Tibial nerve (tissue), 4 donors: Measurements from ENCODE around the gene RBM33. TPM values are rescaled to one million over a fixed set of nuclear protein-coding genes. Genes with fewer than 3 reads are reported as not detected.

Experiments
- DNase-seq, 2 donors: peaks; one replicate each; pipeline ENCODE4 v3.0.0-alpha.2; 2019; ENCODE audit warnings: low spot score in 2 of 2
- H3K27ac ChIP-seq, 4 donors: fragments of 200-600 bp; sonication (generic) in 3 of 4; one replicate each; pipeline ENCODE4 v1.5.1; 2017 to 2019; ENCODE audit warnings: mild to moderate bottlenecking in 1 of 4
- H3K27me3 ChIP-seq, 2 donors: fragments of 200-600 bp; sonication (generic) in 1 of 2; one replicate each; pipeline versions ENCODE4 v1.5.1 to v1.6.0; 2017 to 2019
- H3K36me3 ChIP-seq, 3 donors: fragments of 200-600 bp; sonication (generic); one replicate each; pipeline ENCODE4 v1.5.1; 2018 to 2019
- H3K4me1 ChIP-seq, 4 donors: fragments of 200-600 bp; sonication (generic) in 3 of 4; one replicate each; pipeline ENCODE4 v1.5.1; 2017 to 2019
- H3K4me3 ChIP-seq, 4 donors: fragments of 200-600 bp; sonication (generic) in 3 of 4; one replicate each; pipeline ENCODE4 v1.5.1; 2017 to 2019; ENCODE audit warnings: mild to moderate bottlenecking in 1 of 4, moderate library complexity in 1 of 4
- H3K9me3 ChIP-seq, 4 donors: fragments of 200-600 bp; sonication (generic) in 3 of 4; one replicate each; pipeline ENCODE4 v1.5.1; 2017 to 2019
- CTCF ChIP-seq, 5 experiments: fragments of 200-600 bp in 3 of 5; fragments of 450-650 bp in 2 of 5; sonication (generic) in 3 of 5; IDR thresholded peaks; one replicate each; pipeline ENCODE4 v1.5.1; 2016 to 2019; ENCODE audit warnings: antibody characterized with exemption in 5 of 5, mild to moderate bottlenecking in 3 of 5, moderate library complexity in 2 of 5
- EP300 ChIP-seq, 2 donors: sonication (generic); formaldehyde crosslinking; IDR thresholded peaks; one replicate each; pipeline ENCODE4 v1.6.1; 2017; ENCODE audit warnings: antibody characterized with exemption in 2 of 2, mild to moderate bottlenecking in 1 of 2
- POLR2A ChIP-seq, 2 donors: fragments of 450-650 bp; IDR thresholded peaks; one replicate each; pipeline ENCODE4 v1.6.1; 2017; ENCODE audit warnings: antibody characterized with exemption in 2 of 2, mild to moderate bottlenecking in 2 of 2, moderate library complexity in 2 of 2
- WGBS, 2 donors: methylation state at CpG; one replicate each; pipeline ENCODE4 v1.1.5; 2018; 5-methylcytosine and 5-hydroxymethylcytosine counted together
- total RNA-seq, 4 donors: library from RNA; depleted of rRNA; stranded (reverse); fragments of >200 nt; gene quantifications; one replicate each; pipeline ENCODE4 v1.1.0, GENCODE V29; 2016

The RBM33 gene
- total RNA-seq, 4 donors from 2014 or later = 85.0 to 92.4 (median 88.3) TPM

- TF ChIP-seq CTCF (IDR thresholded peaks at IDR 0.05) = no peak
- peak in 1 of 2 donors; percentile 64 for TF ChIP-seq EP300 (IDR thresholded peaks at IDR 0.05)
- peak within 1 kb of the TSS; percentile 31 to 46 (median 40) for H3K4me3 ChIP-seq
- peaks cover 0 to under 1% (median 0%) of the 10 kb centered on the region in 4 donors for H3K9me3 ChIP-seq
- no peak for DNase-seq
- WGBS, 2 donors = 1% methylated on average over 39 to 53 of the region's 53 CpGs
- peak within 1 kb of the TSS; percentile 21 to 78 (median 56) for H3K27ac ChIP-seq
- H3K27me3 ChIP-seq = peaks cover 0 to 85% of the 10 kb centered on the region in 2 donors
- H3K4me1 ChIP-seq = peaks cover 0 to 50% (median 8%) of the 10 kb centered on the region in 4 donors
- H3K36me3 ChIP-seq = no peaks in the 10 kb centered on the region
Measured at GRCh38 chr7:155811895-155812761, 167.7 kb downstream of the RBM33 start, which contains the start of gene SHH. Gene SHH (minus strand): TSS chr7:155812463. CDS start chr7:155812122, 341 bp downstream.

GRCh38 chr7:155813125-155813524, 168.7 kb downstream of the RBM33 start:
- peak overlapping the region in 2 of 4 donors; percentile 31 to 46 for H3K4me3 ChIP-seq
- peaks cover 0 to 75% of the 10 kb centered on the region in 2 donors for H3K27me3 ChIP-seq
- H3K27ac ChIP-seq = peak overlapping the region in 2 of 4 donors; percentile 6 to 78
- H3K4me1 ChIP-seq = peaks cover 0 to 44% (median 4%) of the 10 kb centered on the region in 4 donors
- TF ChIP-seq CTCF (IDR thresholded peaks at IDR 0.05) (no peak), EP300 (IDR thresholded peaks at IDR 0.05) (no peak), POLR2A (IDR thresholded peaks at IDR 0.05) (no peak)
- H3K9me3 ChIP-seq = peaks cover 0 to 8% (median 0%) of the 10 kb centered on the region in 4 donors
- H3K36me3 ChIP-seq = no peaks in the 10 kb centered on the region
- DNase-seq = no peak
- WGBS, 2 donors = 4 to 11% methylated on average over 8 of the region's 8 CpGs

GRCh38 chr7:155813546-155814315, 169.3 kb downstream of the RBM33 start:
- Histone ChIP-seq H3K27ac (peak overlapping the region; percentile 22 to 78 (median 40)), H3K36me3 (no peaks in the 10 kb centered on the region), H3K4me3 (peak overlapping the region in 1 of 4 donors; percentile 46), H3K4me1 (peaks cover 0 to 41% (median 4%) of the 10 kb centered on the region in 4 donors), H3K27me3 (peaks cover 0 to 70% of the 10 kb centered on the region in 2 donors), H3K9me3 (peaks cover 0 to 8% (median 0%) of the 10 kb centered on the region in 4 donors)
- TF ChIP-seq CTCF (IDR thresholded peaks at IDR 0.05) (no peak), EP300 (IDR thresholded peaks at IDR 0.05) (no peak), POLR2A (IDR thresholded peaks at IDR 0.05) (no peak)
- 15 to 22% methylated on average over 17 to 19 of the region's 19 CpGs for WGBS, 2 donors
- DNase-seq = no peak

- Histone ChIP-seq H3K9me3 (peaks cover 0 to 8% (median 0%) of the 10 kb centered on the region in 4 donors), H3K36me3 (no peaks in the 10 kb centered on the region), H3K27ac (peak overlapping the region in 3 of 4 donors; percentile 32 to 78 (median 48)), H3K27me3 (peaks cover 0 to 62% of the 10 kb centered on the region in 2 donors), H3K4me3 (no peak overlapping the region), H3K4me1 (peaks cover 0 to 32% (median 1%) of the 10 kb centered on the region in 4 donors)
- 19 to 24% methylated on average over 16 to 21 of the region's 22 CpGs for WGBS, 2 donors
- no peak for DNase-seq
- TF ChIP-seq CTCF (IDR thresholded peaks at IDR 0.05) (no peak), EP300 (IDR thresholded peaks at IDR 0.05) (no peak), POLR2A (IDR thresholded peaks at IDR 0.05) (no peak)
Measured at GRCh38 chr7:155814316-155815276, 170.1 kb downstream of the RBM33 start.
